GM21529 (cell line): ENCODE measurements around the gene CABLES2.
A peak's percentile ranks its signal among the peaks of the same experiment; 100 is the strongest.

Experiments
- ATAC-seq: cut with Tn5 transposase; IDR thresholded peaks from one replicate; pipeline ENCODE4 v1.9.1; 2021; ENCODE audit not compliant: unreplicated experiment

Gene CABLES2

GRCh38 chr20:62392077-62392418 is 15.0 kb downstream of the CABLES2 start:
- no peak for ATAC-seq

GRCh38 chr20:62391165-62392076 is 15.7 kb downstream of the CABLES2 start:
- ATAC-seq: no peak

GRCh38 chr20:62390317-62391164 is 16.5 kb downstream of the CABLES2 start:
- ATAC-seq: no peak

GRCh38 chr20:62389601-62390087 is 17.4 kb downstream of the CABLES2 start:
- ATAC-seq: no peak

GRCh38 chr20:62388839-62389600 is 18.1 kb downstream of the CABLES2 start:
- ATAC-seq: no peak

GRCh38 chr20:62387933-62388635 is 19.0 kb downstream of the CABLES2 start:
- no peak for ATAC-seq

- no peak for ATAC-seq
Observed at GRCh38 chr20:62387219-62387913, 19.7 kb downstream of the CABLES2 start.

- ATAC-seq: peak; percentile 87
Observed at GRCh38 chr20:62386383-62387218, 20.5 kb downstream of the CABLES2 start, which contains the start of gene RPS21. TSS of gene RPS21 (plus strand) at chr20:62387103. CDS start at chr20:62387339, 236 bp downstream.

GRCh38 chr20:62382306-62383198 is 24.5 kb downstream of the CABLES2 start:
- peak; percentile 67 for ATAC-seq

GRCh38 chr20:62381842-62382241 is 25.2 kb downstream of the CABLES2 start:
- no peak for ATAC-seq

GRCh38 chr20:62381202-62381797 is 25.8 kb downstream of the CABLES2 start:
- ATAC-seq: no peak

GRCh38 chr20:62378215-62378614 is 28.9 kb downstream of the CABLES2 start:
- ATAC-seq: no peak

GRCh38 chr20:62377615-62378178 is 29.4 kb downstream of the CABLES2 start:
- ATAC-seq: no peak

- ATAC-seq: no peak
Observed at GRCh38 chr20:62377064-62377461, 30.0 kb downstream of the CABLES2 start.

GRCh38 chr20:62376112-62377063 is 30.7 kb downstream of the CABLES2 start:
- no peak for ATAC-seq
